ENCODE measurements around the gene TOX3. TPM values are rescaled to one million over a fixed set of nuclear protein-coding genes. Genes with fewer than 3 reads are reported as not detected.

Gene TOX3
- total and polyA plus RNA-seq, 4 donors, result 1.3 to 3.5 (median 2.4) TPM

- Histone ChIP-seq H3K4me3 (ENCODE audit: low read depth in 1 of 3, low read length in 3 of 3) (no peak overlapping the region), H3K9ac (ENCODE audit: low read depth in 1 of 2, low read length in 2 of 2) (no peak overlapping the region), H3K9me3 (ENCODE audit: control insufficient read depth in 4 of 4, low read length in 3 of 4) (no peaks in the 10 kb centered on the region), H3K27ac (ENCODE audit: low read depth in 1 of 2, low read length in 2 of 2) (no peak overlapping the region), H3K36me3 (ENCODE audit: control insufficient read depth in 4 of 4, insufficient read depth in 3 of 4, low read depth in 1 of 4, low read length in 3 of 4) (peaks cover 0 to 2% (median 0%) of the 10 kb centered on the region in 4 donors), H3K27me3 (ENCODE audit: control insufficient read depth in 4 of 4, insufficient read depth in 4 of 4, low read length in 3 of 4) (no peaks in the 10 kb centered on the region), H3K4me1 (ENCODE audit: control insufficient read depth in 4 of 4, insufficient read depth in 4 of 4, low read length in 3 of 4) (no peaks in the 10 kb centered on the region)
- 95% methylated on average over 6 of the region's 6 CpGs for WGBS
- TF ChIP-seq TAF1 (conservative IDR thresholded peaks at IDR 0.05) (no peak), RAD21 (IDR thresholded peaks at IDR 0.05) (no peak), GABPA (IDR thresholded peaks at IDR 0.05 in 1 of 2, conservative IDR thresholded peaks at IDR 0.05 in 1 of 2) (no peak)
- no peak for DNase-seq (ENCODE audit: low spot score)
These were observed 77.9 kb downstream of the TOX3 start for GRCh38 chr16:52469091-52469490.

GRCh38 chr16:52467753-52468152 lies 79.2 kb downstream of the TOX3 start:
- no peak overlapping the region for H3K4me3 ChIP-seq (ENCODE audit: low read depth in 1 of 3, low read length in 3 of 3)

More at GRCh38 chr16:52467753-52468152, 79.2 kb downstream of the TOX3 start:
- WGBS, result 96% methylated on average over 1 of the region's 1 CpG
- peaks cover 0 to 5% (median 2%) of the 10 kb centered on the region in 4 donors for H3K36me3 ChIP-seq (ENCODE audit: control insufficient read depth in 4 of 4, insufficient read depth in 3 of 4, low read depth in 1 of 4, low read length in 3 of 4)
- peaks cover 0 to 3% (median 0%) of the 10 kb centered on the region in 4 donors for H3K4me1 ChIP-seq (ENCODE audit: control insufficient read depth in 4 of 4, insufficient read depth in 4 of 4, low read length in 3 of 4)
- TF ChIP-seq ZBTB33 (IDR thresholded peaks at IDR 0.05) (no peak), REST (IDR thresholded peaks at IDR 0.05) (no peak), NR2F2 (IDR thresholded peaks at IDR 0.05) (no peak), RAD21 (IDR thresholded peaks at IDR 0.05) (no peak), HNF4A (conservative IDR thresholded peaks at IDR 0.05) (no peak), YY1 (IDR thresholded peaks at IDR 0.05) (no peak), EGR1 (IDR thresholded peaks at IDR 0.05; ENCODE audit: low read depth in 2 of 2) (no peak), FOXA2 (IDR thresholded peaks at IDR 0.05) (no peak), GABPA (IDR thresholded peaks at IDR 0.05 in 1 of 2, conservative IDR thresholded peaks at IDR 0.05 in 1 of 2) (no peak), ATF3 (IDR thresholded peaks at IDR 0.05) (no peak), RXRA (IDR thresholded peaks at IDR 0.05) (no peak), JUND (IDR thresholded peaks at IDR 0.05) (no peak), FOXA1 (IDR thresholded peaks at IDR 0.05) (no peak), CTCF (IDR thresholded peaks at IDR 0.05; ENCODE audit: low read depth, low read length, missing input control) (no peak), MAX (IDR thresholded peaks at IDR 0.05) (no peak)
- H3K27me3 ChIP-seq (ENCODE audit: control insufficient read depth in 4 of 4, insufficient read depth in 4 of 4, low read length in 3 of 4), result no peaks in the 10 kb centered on the region
- H3K27ac ChIP-seq (ENCODE audit: low read depth in 1 of 2, low read length in 2 of 2), result no peak overlapping the region
- DNase-seq (ENCODE audit: low spot score), result no peak
- H3K9me3 ChIP-seq (ENCODE audit: control insufficient read depth in 4 of 4, low read length in 3 of 4), result no peaks in the 10 kb centered on the region
- H3K9ac ChIP-seq (ENCODE audit: low read depth in 1 of 2, low read length in 2 of 2), result no peak overlapping the region

All from liver (tissue), 9 donors.